ENCODE results near the gene GYPC.

Gene GYPC

GRCh38 chr2:126652323-126652891 lies 3.6 kb upstream of the GYPC start:
- no peak for DNase-seq

- DNase-seq, result no peak
Measured at GRCh38 chr2:126653109-126653508, 2.8 kb upstream of the GYPC start.

- DNase-seq, result no peak
Measured at GRCh38 chr2:126653761-126654160, 2.2 kb upstream of the GYPC start.

GRCh38 chr2:126655051-126655450 lies 907 bp upstream of the GYPC start:
- DNase-seq, result no peak

- DNase-seq, result no peak
Measured at GRCh38 chr2:126656431-126657147, 631 bp downstream of the GYPC start.

- DNase-seq, result no peak
Measured at GRCh38 chr2:126657148-126657635, 1.2 kb downstream of the GYPC start.

- no peak for DNase-seq
Measured at GRCh38 chr2:126657636-126658318, 1.8 kb downstream of the GYPC start.

- DNase-seq, result no peak
Measured at GRCh38 chr2:126658319-126658904, 2.5 kb downstream of the GYPC start.

GRCh38 chr2:126658905-126659561 lies 3.1 kb downstream of the GYPC start:
- DNase-seq, result no peak

- DNase-seq, result no peak
Measured at GRCh38 chr2:126659562-126660467, 3.9 kb downstream of the GYPC start.

- DNase-seq, result no peak
Measured at GRCh38 chr2:126660971-126661370, 5.0 kb downstream of the GYPC start.

- no peak for DNase-seq
Measured at GRCh38 chr2:126661702-126662500, 5.9 kb downstream of the GYPC start.

- no peak for DNase-seq
Measured at GRCh38 chr2:126662621-126663020, 6.7 kb downstream of the GYPC start.

GRCh38 chr2:126663184-126663963 lies 7.4 kb downstream of the GYPC start:
- no peak for DNase-seq

- DNase-seq, result no peak
Measured at GRCh38 chr2:126664234-126664633, 8.3 kb downstream of the GYPC start.

GRCh38 chr2:126664639-126665038 lies 8.7 kb downstream of the GYPC start:
- no peak for DNase-seq

- no peak for DNase-seq
Measured at GRCh38 chr2:126665483-126665882, 9.5 kb downstream of the GYPC start.

- DNase-seq, result no peak
Measured at GRCh38 chr2:126668254-126668653, 12.3 kb downstream of the GYPC start.

GRCh38 chr2:126669772-126670171 lies 13.8 kb downstream of the GYPC start:
- DNase-seq, result no peak

GRCh38 chr2:126671488-126671887 lies 15.5 kb downstream of the GYPC start:
- DNase-seq, result no peak
